Measurements from ENCODE around the gene SLC25A4.

- no peak for TF ChIP-seq CTCF (IDR thresholded peaks at IDR 0.05; ENCODE audit: extremely low read depth in 1 of 2, insufficient read depth in 1 of 2, low read depth in 1 of 2, low read length in 2 of 2)
- no peak for TF ChIP-seq EZH2 (IDR thresholded peaks at IDR 0.05; ENCODE audit: borderline replicate concordance, low read depth, low read length, severe bottlenecking)
- no peak for TF ChIP-seq POLR2A (IDR thresholded peaks at IDR 0.05; ENCODE audit: low read depth, low read length)
- no peak for TF ChIP-seq JUN (IDR thresholded peaks at IDR 0.05; ENCODE audit: borderline replicate concordance, insufficient read depth, insufficient read length, low read depth)
Measured at GRCh38 chr4:185093603-185094002, 49.5 kb upstream of the SLC25A4 start.

Data from endothelial cell of umbilical vein (primary cell).